Caco-2 (cell line): Measurements from ENCODE around the gene ARID2. TPM values are rescaled to one million over a fixed set of nuclear protein-coding genes. Genes with fewer than 3 reads are reported as not detected.

Source experiments
- BruUV-seq: library from RNA; stranded (reverse); fragments of 400-500 nt; replicated peaks from 2 replicates; lab custom pipeline; 2021; lab: Mats Ljungman, UMichigan
- CTCF ChIA-PET: fragments of 300-600 bp; sonication (Branson Sonifier 250); formaldehyde crosslinking; loops from one replicate; lab custom pipeline; 2022; ENCODE audit warnings: antibody characterized with exemption; lab: Charles Lee
- POLR2A ChIA-PET: fragments of 300-600 bp; sonication (Branson Sonifier 250); formaldehyde crosslinking; loops from one replicate; lab custom pipeline; 2022; ENCODE audit warnings: antibody characterized with exemption; lab: Charles Lee
- DNase-seq, 2 experiments: peaks; one replicate each; pipeline versions ENCODE4 v3.0.0 to v3.0.0-alpha.2; 2020 to 2022
- H3K27me3 ChIP-seq: replicated peaks from 2 replicates; pipeline ENCODE4 v1.6.0; 2011; ENCODE audit warnings: low read length; ENCODE audit not compliant: control insufficient read depth, insufficient read depth
- H3K36me3 ChIP-seq: 2 replicates; pipeline ENCODE4 v1.5.1; 2011; ENCODE audit warnings: low read length; ENCODE audit not compliant: control insufficient read depth, insufficient read depth
- H3K4me1 ChIP-seq: fragments of 250-450 bp; sonication (Bioruptor Pico); 2 replicates; pipeline ENCODE4 v1.5.1; 2020; ENCODE audit warnings: mild to moderate bottlenecking
- H3K4me3 ChIP-seq: 2 replicates; pipeline ENCODE4 v1.5.1; 2011; ENCODE audit warnings: low read depth, mild to moderate bottlenecking, control low read depth, low read length
- H3K9me3 ChIP-seq: fragments of 250-450 bp; sonication (Bioruptor Pico); 2 replicates; pipeline ENCODE4 v1.5.1; 2020; ENCODE audit warnings: mild to moderate bottlenecking, moderate library complexity
- H3K27ac Mint-ChIP-seq: one replicate; pipeline ENCODE4 v1.8.0; 2022; ENCODE audit warnings: mixed read lengths; ENCODE audit not compliant: unreplicated experiment
- H3K27me3 Mint-ChIP-seq: one replicate; pipeline ENCODE4 v1.8.0; 2022; ENCODE audit warnings: mixed read lengths; ENCODE audit not compliant: insufficient read depth, unreplicated experiment
- H3K36me3 Mint-ChIP-seq: one replicate; pipeline ENCODE4 v1.8.0; 2022; ENCODE audit warnings: mild to moderate bottlenecking, mixed read lengths; ENCODE audit not compliant: insufficient read depth, unreplicated experiment
- H3K4me1 Mint-ChIP-seq: one replicate; pipeline ENCODE4 v1.8.0; 2022; ENCODE audit warnings: low read depth, mixed read lengths; ENCODE audit not compliant: unreplicated experiment
- H3K4me3 Mint-ChIP-seq: one replicate; pipeline ENCODE4 v1.8.0; 2022; ENCODE audit warnings: mild to moderate bottlenecking, moderate library complexity, mixed read lengths; ENCODE audit not compliant: unreplicated experiment
- H3K9me3 Mint-ChIP-seq: one replicate; pipeline ENCODE4 v1.8.0; 2022; ENCODE audit warnings: mixed read lengths; ENCODE audit not compliant: unreplicated experiment
- CTCF ChIP-seq, 2 experiments: fragments of 200-600 bp in 1 of 2; IDR thresholded peaks; 1 replicate in 1 of 2; 2 replicates in 1 of 2; pipeline versions ENCODE4 v1.5.1 to v1.8.0; 2011 to 2022; ENCODE audit warnings: antibody characterized with exemption in 1 of 2, control low read depth in 1 of 2, inconsistent platforms in 1 of 2, low read depth in 1 of 2, low read length in 1 of 2, mild to moderate bottlenecking in 1 of 2, moderate library complexity in 1 of 2; ENCODE audit not compliant: insufficient read depth in 1 of 2, severe bottlenecking in 1 of 2, unreplicated experiment in 1 of 2
- intact Hi-C: fragments of 100-400 bp; cut with micrococcal nuclease; formaldehyde crosslinking; loops from one replicate; pipeline ENCODE4 v1.10.0; 2022; ENCODE audit not compliant: unreplicated experiment
- total RNA-seq: library from RNA; stranded (reverse); gene quantifications from 2 replicates; pipeline ENCODE4 v1.2.3, GENCODE V29; 2022

Gene ARID2
- total RNA-seq, 1 experiment from 2014 or later, result 53.9 TPM

GRCh38 chr12:45730348-45731189, 1.1 kb downstream of the ARID2 start:
- Mint-ChIP-seq H3K27me3 (no peaks in the 10 kb centered on the region), H3K36me3 (peaks cover 69% of the 10 kb centered on the region), H3K27ac (peak overlapping the region; percentile 80), H3K4me3 (peak overlapping the region; percentile 79), H3K4me1 (peaks cover 16% of the 10 kb centered on the region), H3K9me3 (peaks cover 9% of the 10 kb centered on the region)
- POLR2A ChIA-PET, result interaction anchor here (0.6 kb wide), 2 partner anchors 13 to 148 kb away, joined by 4 to 5 read pairs; no protein-coding TSS in a partner anchor
- intact Hi-C loops, result no loop called here
- Histone ChIP-seq H3K36me3 (no peaks in the 10 kb centered on the region; the same call in 1 of the 2 replicates), H3K4me3 (peak overlapping the region; percentile 51), H3K9me3 (no peaks in the 10 kb centered on the region), H3K27me3 (no peaks in the 10 kb centered on the region), H3K4me1 (peaks cover 21% of the 10 kb centered on the region)
- no peak for TF ChIP-seq CTCF (IDR thresholded peaks at IDR 0.05; ENCODE audit: insufficient read depth in 1 of 2, low read depth in 1 of 2, low read length in 1 of 2, severe bottlenecking in 1 of 2, unreplicated experiment in 1 of 2)
- peak; percentile 56 to 65 for DNase-seq
- no TSS peak for BruUV-seq
- CTCF ChIA-PET, result interaction anchor here (0.8 kb wide), 1 partner anchor 45 kb away, joined by 4 read pairs; no protein-coding TSS in a partner anchor

- Mint-ChIP-seq H3K27ac (peak overlapping the region; percentile 80), H3K9me3 (peaks cover 10% of the 10 kb centered on the region), H3K36me3 (peaks cover 69% of the 10 kb centered on the region), H3K4me1 (peaks cover 16% of the 10 kb centered on the region), H3K4me3 (peak overlapping the region; percentile 79), H3K27me3 (no peaks in the 10 kb centered on the region)
- Histone ChIP-seq H3K36me3 (no peaks in the 10 kb centered on the region; the same call in 1 of the 2 replicates), H3K27me3 (no peaks in the 10 kb centered on the region), H3K9me3 (no peaks in the 10 kb centered on the region), H3K4me3 (peak overlapping the region; percentile 51), H3K4me1 (peaks cover 20% of the 10 kb centered on the region)
- CTCF ChIA-PET, result no interaction called here
- no peak for DNase-seq
- intact Hi-C loops, result no loop called here
- TSS peak; percentile 20 for BruUV-seq
- POLR2A ChIA-PET, result interaction anchor here (0.6 kb wide), 1 partner anchor 12 kb away, joined by 4 read pairs; no protein-coding TSS in a partner anchor
- TF ChIP-seq CTCF (IDR thresholded peaks at IDR 0.05; ENCODE audit: insufficient read depth in 1 of 2, low read depth in 1 of 2, low read length in 1 of 2, severe bottlenecking in 1 of 2, unreplicated experiment in 1 of 2), result no peak
Observed at GRCh38 chr12:45731190-45731775, 1.8 kb downstream of the ARID2 start.

- Mint-ChIP-seq H3K27me3 (no peaks in the 10 kb centered on the region), H3K36me3 (peaks cover 63% of the 10 kb centered on the region), H3K27ac (peak overlapping the region; percentile 63), H3K9me3 (peaks cover 10% of the 10 kb centered on the region), H3K4me1 (peaks cover 16% of the 10 kb centered on the region), H3K4me3 (peak overlapping the region; percentile 79)
- no peak for TF ChIP-seq CTCF (IDR thresholded peaks at IDR 0.05; ENCODE audit: insufficient read depth in 1 of 2, low read depth in 1 of 2, low read length in 1 of 2, severe bottlenecking in 1 of 2, unreplicated experiment in 1 of 2)
- BruUV-seq, result no TSS peak
- Histone ChIP-seq H3K36me3 (no peaks in the 10 kb centered on the region; the same call in 1 of the 2 replicates), H3K4me1 (peaks cover 20% of the 10 kb centered on the region), H3K9me3 (no peaks in the 10 kb centered on the region), H3K27me3 (no peaks in the 10 kb centered on the region), H3K4me3 (peak overlapping the region; percentile 14)
- ChIA-PET CTCF (no interaction called here), POLR2A (interaction anchor here (0.5 kb wide), 1 partner anchor 204 kb away, joined by 3 read pairs; no protein-coding TSS in a partner anchor)
- no peak for DNase-seq
- intact Hi-C loops, result no loop called here
Observed at GRCh38 chr12:45732250-45732649, 2.7 kb downstream of the ARID2 start.
